Measurements from ENCODE around the gene DDX41.

The DDX41 gene

GRCh38 chr5:177512736-177513380 lies 3.9 kb downstream of the DDX41 start:
- no peak for DNase-seq

- DNase-seq: no peak
Observed at GRCh38 chr5:177511796-177512675, 4.7 kb downstream of the DDX41 start.

- DNase-seq: no peak
Observed at GRCh38 chr5:177511181-177511580, 5.6 kb downstream of the DDX41 start.

- DNase-seq: no peak
Observed at GRCh38 chr5:177510567-177511053, 6.2 kb downstream of the DDX41 start.

GRCh38 chr5:177509991-177510566 lies 6.7 kb downstream of the DDX41 start:
- no peak for DNase-seq

- no peak for DNase-seq
Observed at GRCh38 chr5:177509381-177509951, 7.3 kb downstream of the DDX41 start, which contains the start of gene DOK3. DOK3 (minus strand) TSS chr5:177509826; CDS start chr5:177509540, 286 bp downstream.

GRCh38 chr5:177508837-177509236 lies 7.9 kb downstream of the DDX41 start:
- DNase-seq: no peak

- DNase-seq: no peak
Observed at GRCh38 chr5:177508221-177508611, 8.5 kb downstream of the DDX41 start.

- DNase-seq: no peak
Observed at GRCh38 chr5:177507596-177508220, 9.1 kb downstream of the DDX41 start.

GRCh38 chr5:177507165-177507564 lies 9.6 kb downstream of the DDX41 start:
- no peak for DNase-seq

- no peak for DNase-seq
Observed at GRCh38 chr5:177505075-177505474, 11.7 kb downstream of the DDX41 start.

- no peak for DNase-seq
Observed at GRCh38 chr5:177504086-177505056, 12.4 kb downstream of the DDX41 start.

- no peak for DNase-seq
Observed at GRCh38 chr5:177503351-177504085, 13.2 kb downstream of the DDX41 start.

- DNase-seq: no peak
Observed at GRCh38 chr5:177502886-177503285, 13.9 kb downstream of the DDX41 start.

GRCh38 chr5:177501874-177502678 lies 14.7 kb downstream of the DDX41 start:
- DNase-seq: no peak

- DNase-seq: peak; percentile 90
Observed at GRCh38 chr5:177500685-177501522, 15.9 kb downstream of the DDX41 start.

- DNase-seq: no peak
Observed at GRCh38 chr5:177499842-177500241, 16.9 kb downstream of the DDX41 start.

- no peak for DNase-seq
Observed at GRCh38 chr5:177498013-177498787, 18.6 kb downstream of the DDX41 start.
